H1 (cell line): ENCODE measurements around the gene CNNM3. TPM values are rescaled to one million over a fixed set of nuclear protein-coding genes. Genes with fewer than 3 reads are reported as not detected.

Experiments used
- CTCF ChIA-PET: fragments of 300-600 bp; sonication (Branson Sonifier 250); formaldehyde crosslinking; loops from one replicate; lab custom pipeline; 2021; ENCODE audit not compliant: partially characterized antibody; lab: Charles Lee
- POLR2A ChIA-PET: fragments of 300-600 bp; sonication (Branson Sonifier 250); formaldehyde crosslinking; loops from one replicate; lab custom pipeline; 2021; ENCODE audit warnings: inconsistent platforms; ENCODE audit not compliant: partially characterized antibody; lab: Charles Lee
- DNase-seq, 2 experiments: peaks; one replicate each; pipeline versions ENCODE4 v3.0.0 to v3.0.0-alpha.2; 2010 to 2022; ENCODE audit warnings: low spot score in 2 of 2, low read depth in 1 of 2, mixed read lengths in 1 of 2
- FAIRE-seq: peaks from 2 replicates; lab custom pipeline; 2011; peaks lifted over from hg19 to GRCh38; lab: Jason Lieb, UNC
- H2AFZ ChIP-seq: 2 replicates; pipeline ENCODE4 v1.8.1; 2012; ENCODE audit warnings: low read length, inconsistent platforms
- H2AK5ac ChIP-seq: 2 replicates; pipeline ENCODE4 v1.6.1; 2013; ENCODE audit warnings: low read depth, low read length
- H2BK120ac ChIP-seq: replicated peaks from 2 replicates; pipeline ENCODE3; 2013; ENCODE audit warnings: low read depth, low read length, inconsistent platforms
- H2BK12ac ChIP-seq: 2 replicates; pipeline ENCODE4 v1.6.1; 2013; ENCODE audit warnings: low read depth, low read length
- H2BK15ac ChIP-seq: 2 replicates; pipeline ENCODE4 v1.6.1; 2013; ENCODE audit warnings: low read length
- H2BK20ac ChIP-seq: 2 replicates; pipeline ENCODE4 v1.6.1; 2013; ENCODE audit warnings: low read length
- H2BK5ac ChIP-seq: 2 replicates; pipeline ENCODE4 v1.6.1; 2013; ENCODE audit warnings: low read depth, low read length
- H3K14ac ChIP-seq: 2 replicates; pipeline ENCODE4 v1.6.1; 2013; ENCODE audit warnings: inconsistent platforms; ENCODE audit not compliant: insufficient read length
- H3K18ac ChIP-seq: 2 replicates; pipeline ENCODE4 v1.6.1; 2013; ENCODE audit warnings: low read length; ENCODE audit errors: extremely low read depth
- H3K23ac ChIP-seq: 2 replicates; pipeline ENCODE4 v1.6.1; 2013; ENCODE audit warnings: inconsistent platforms; ENCODE audit not compliant: insufficient read length
- H3K23me2 ChIP-seq: 2 replicates; pipeline ENCODE4 v1.6.1; 2013; ENCODE audit warnings: low read depth, low read length
- H3K27ac ChIP-seq: 2 replicates; pipeline ENCODE4 v1.6.1; 2011; ENCODE audit warnings: low read depth, low read length, inconsistent platforms
- H3K27me3 ChIP-seq, 4 experiments: replicated peaks in 1 of 4; 1 replicate in 1 of 4; 2 replicates in 3 of 4; pipeline versions ENCODE4 v1.6.1 to v1.8.1; 2011 to 2013; ENCODE audit warnings: low read length in 3 of 4, mild to moderate bottlenecking in 3 of 4, inconsistent platforms in 2 of 4, mixed read lengths in 2 of 4, moderate library complexity in 1 of 4; ENCODE audit not compliant: control insufficient read depth in 3 of 4, insufficient read depth in 3 of 4; ENCODE audit errors: extremely low read depth in 1 of 4
- H3K36me3 ChIP-seq, 4 experiments: 2 replicates each; pipeline versions ENCODE4 v1.6.1 to v1.8.1; 2011 to 2013; ENCODE audit warnings: mild to moderate bottlenecking in 4 of 4, low read length in 3 of 4, moderate library complexity in 2 of 4, control low read depth in 1 of 4, inconsistent platforms in 1 of 4; ENCODE audit not compliant: insufficient read depth in 4 of 4, control insufficient read depth in 2 of 4
- H3K4ac ChIP-seq: replicated peaks from 2 replicates; pipeline ENCODE3; 2013; ENCODE audit warnings: low read length, low read depth, mixed read lengths, inconsistent platforms; ENCODE audit not compliant: insufficient read length
- H3K4me1 ChIP-seq, 4 experiments: replicated peaks in 1 of 4; 1 replicate in 1 of 4; 2 replicates in 3 of 4; pipeline versions ENCODE4 v1.6.1 to v1.8.1; 2011 to 2013; ENCODE audit warnings: low read length in 3 of 4, inconsistent platforms in 2 of 4, mixed read lengths in 1 of 4; ENCODE audit not compliant: insufficient read depth in 4 of 4, control insufficient read depth in 3 of 4
- H3K4me2 ChIP-seq, 2 experiments: 2 replicates each; pipeline versions ENCODE4 v1.6.1 to v1.8.1; 2011 to 2013; ENCODE audit warnings: low read depth in 2 of 2, low read length in 2 of 2, control low read depth in 1 of 2, inconsistent platforms in 1 of 2, mild to moderate bottlenecking in 1 of 2; ENCODE audit not compliant: insufficient read depth in 1 of 2
- H3K4me3 ChIP-seq, 4 experiments: fragments of 200-600, 300-600 bp in 1 of 4; sonication (generic), shearing (Covaris generic), sonication (Bioruptor Twin) in 1 of 4; 2 replicates each; pipeline versions ENCODE4 v1.5.1 to v1.8.1; 2011 to 2016; ENCODE audit warnings: low read length in 4 of 4, low read depth in 3 of 4, control low read depth in 2 of 4, inconsistent platforms in 2 of 4, mild to moderate bottlenecking in 2 of 4, mixed read lengths in 1 of 4, moderate library complexity in 1 of 4; ENCODE audit not compliant: insufficient read depth in 2 of 4; ENCODE audit errors: extremely low read depth in 1 of 4
- H3K56ac ChIP-seq: replicated peaks from 2 replicates; pipeline ENCODE3; 2013; ENCODE audit warnings: low read depth, mild to moderate bottlenecking, mixed read lengths, low read length, inconsistent platforms; ENCODE audit not compliant: insufficient read length
- H3K79me1 ChIP-seq: 2 replicates; pipeline ENCODE4 v1.6.1; 2013; ENCODE audit warnings: low read depth, low read length, control low read depth
- H3K79me2 ChIP-seq, 2 experiments: 2 replicates each; pipeline versions ENCODE4 v1.6.1 to v1.8.1; 2012 to 2013; ENCODE audit warnings: low read length in 2 of 2, mild to moderate bottlenecking in 2 of 2, inconsistent platforms in 1 of 2; ENCODE audit not compliant: insufficient read depth in 2 of 2, control insufficient read depth in 1 of 2
- H3K9ac ChIP-seq, 4 experiments: replicated peaks in 1 of 4; 1 replicate in 1 of 4; 2 replicates in 3 of 4; pipeline versions ENCODE4 v1.6.1 to v1.8.1; 2011 to 2013; ENCODE audit warnings: low read depth in 3 of 4, low read length in 3 of 4, control low read depth in 2 of 4, mild to moderate bottlenecking in 2 of 4, moderate library complexity in 2 of 4, inconsistent platforms in 1 of 4; ENCODE audit errors: extremely low read depth in 1 of 4
- H3K9me3 ChIP-seq, 2 experiments: 2 replicates each; pipeline versions ENCODE4 v1.6.1 to v1.8.1; 2012 to 2013; ENCODE audit warnings: mild to moderate bottlenecking in 2 of 2, moderate library complexity in 2 of 2, control low read depth in 1 of 2, inconsistent platforms in 1 of 2, low read depth in 1 of 2, low read length in 1 of 2, mixed read lengths in 1 of 2; ENCODE audit not compliant: insufficient read depth in 2 of 2
- H4K20me1 ChIP-seq, 2 experiments: replicated peaks in 1 of 2; 2 replicates each; pipeline versions ENCODE3 to v1.8.1; 2011 to 2013; ENCODE audit warnings: inconsistent platforms in 2 of 2, low read length in 2 of 2, mild to moderate bottlenecking in 1 of 2; ENCODE audit not compliant: insufficient read depth in 2 of 2, control insufficient read depth in 1 of 2
- H4K5ac ChIP-seq: 2 replicates; pipeline ENCODE4 v1.6.1; 2013; ENCODE audit warnings: low read length, low read depth, mixed read lengths, inconsistent platforms; ENCODE audit not compliant: insufficient read length
- H4K8ac ChIP-seq: 2 replicates; pipeline ENCODE4 v1.8.0; 2013; ENCODE audit warnings: mild to moderate bottlenecking, moderate library complexity, low read length, inconsistent platforms; ENCODE audit not compliant: insufficient read depth; ENCODE audit errors: extremely low read depth
- H4K91ac ChIP-seq: replicated peaks from 2 replicates; pipeline ENCODE3; 2013; ENCODE audit warnings: low read length, mixed read lengths, inconsistent platforms; ENCODE audit not compliant: insufficient read length
- EZH2 ChIP-seq: fragments of 200-600 bp; sonication (generic); IDR thresholded peaks from 2 replicates; pipeline ENCODE4 v1.7.1; 2012; ENCODE audit warnings: low read depth, mild to moderate bottlenecking, moderate library complexity, low read length, inconsistent platforms; ENCODE audit not compliant: severe bottlenecking
- JUND ChIP-seq: IDR thresholded peaks from 2 replicates; pipeline ENCODE4 v1.6.1; 2011; ENCODE audit warnings: mild to moderate bottlenecking, improper control_type of control experiment, low read length
- POLR2AphosphoS5 ChIP-seq: IDR thresholded peaks from 2 replicates; pipeline ENCODE4 v1.6.1; 2011; ENCODE audit warnings: low read depth, low read length
- RNF2 ChIP-seq: fragments of 200-900, 300-1000 bp; sonication (generic); IDR thresholded peaks from 2 replicates; pipeline ENCODE4 v1.7.1; 2016; ENCODE audit warnings: borderline replicate concordance, low read depth, mild to moderate bottlenecking, antibody characterized with exemption, low read length; ENCODE audit not compliant: poor library complexity, severe bottlenecking; ENCODE audit errors: missing control alignments
- SP2 ChIP-seq: IDR thresholded peaks from 2 replicates; pipeline ENCODE4 v1.6.1; 2012; ENCODE audit warnings: mild to moderate bottlenecking, low read length, inconsistent platforms
- SP4 ChIP-seq: IDR thresholded peaks from 2 replicates; pipeline ENCODE4 v1.6.1; 2012; ENCODE audit warnings: low read length, inconsistent platforms
- TAF7 ChIP-seq: optimal IDR thresholded peaks from 2 replicates; pipeline ENCODE3; 2011; ENCODE audit warnings: low read depth, mild to moderate bottlenecking, inconsistent platforms, low read length, moderate library complexity, borderline replicate concordance
- YY1 ChIP-seq: IDR thresholded peaks from 2 replicates; pipeline ENCODE4 v1.6.1; 2011; ENCODE audit warnings: low read depth, mild to moderate bottlenecking, low read length
- WGBS, 2 experiments: shearing (Covaris generic) in 1 of 2; methylation state at CpG; one replicate each; pipeline versions ENCODE4 v1.1.6 to v1.1.7; 2013 to 2015; ENCODE audit warnings: low lambda C conversion rate in 2 of 2, mixed read lengths in 2 of 2, inconsistent platforms in 1 of 2, low coverage in 1 of 2, missing lambda C conversion rate in 1 of 2; ENCODE audit not compliant: insufficient replicate concordance in 2 of 2, insufficient coverage in 1 of 2, insufficient read length in 1 of 2; ENCODE audit errors: extremely low coverage in 1 of 2, missing lambda C conversion rate in 1 of 2; 5-methylcytosine and 5-hydroxymethylcytosine counted together
- long read RNA-seq, 2 experiments: library from RNA in 1 of 2; library from capped mRNA in 1 of 2; stranded (forward); transcript quantifications; one replicate each; pipeline ENCODE4 v2.0.0, GENCODE V29; 2021; ENCODE audit warnings: inconsistent platforms in 1 of 2
- polyA minus RNA-seq, 3 experiments: library from RNA; depleted of rRNA, polyadenylated mRNA; stranded (reverse); fragments of >200 nt; gene quantifications; 1 replicate in 2 of 3; 2 replicates in 1 of 3; pipeline ENCODE4 v1.2.3, GENCODE V29; 2011
- polyA plus RNA-seq, 7 experiments: library from polyadenylated mRNA; depleted of rRNA in 3 of 7; stranded (reverse) in 5 of 7; unstranded in 2 of 7; fragments of >200 nt in 5 of 7; fragments of 200-250 nt in 2 of 7; gene quantifications; 1 replicate in 5 of 7; 2 replicates in 1 of 7; 4 replicates in 1 of 7; pipeline versions ENCODE4 v1.2.1 to v1.2.3, GENCODE V29; 2011 to 2013; ENCODE audit warnings: missing spikeins in 2 of 7, mixed read lengths in 2 of 7
- total RNA-seq: library from RNA; stranded (reverse); fragmentation: NEBNext Ultra II Directional; extraction: Animal tissue kit (Norgen Biotek cat#: 25700); gene quantifications from 2 replicates; pipeline ENCODE4 v1.2.1, GENCODE V29; 2021

CNNM3 gene
- total RNA-seq (29.2 and 29.9 TPM in 2 replicates), polyA plus RNA-seq (2011; rRNA removed) (29.1 and 39.0 TPM in 2 replicates), polyA minus RNA-seq (2011; rRNA and poly(A)+ RNA removed) (39.0 and 41.6 TPM in 2 replicates)
- 19.0 TPM for polyA plus RNA-seq (2011; cell fraction: cytosol; rRNA removed)
- 60.7 TPM for polyA plus RNA-seq (2011; cell fraction: nucleus; rRNA removed)
- 16.3 to 26.5 TPM (median 21.7 TPM) in 4 replicates for polyA plus RNA-seq (2012, experiment 1 of 2)
- polyA plus RNA-seq (2012, experiment 2 of 2), result 16.7 TPM
- 30.0 TPM for polyA plus RNA-seq (2013, experiment 1 of 2)
- 28.7 TPM for polyA plus RNA-seq (2013, experiment 2 of 2)
- 27.4 TPM for polyA minus RNA-seq (2011; cell fraction: cytosol; rRNA and poly(A)+ RNA removed)
- 42.5 TPM for polyA minus RNA-seq (2011; cell fraction: nucleus; rRNA and poly(A)+ RNA removed)
- long read RNA-seq, experiment 1, transcript CNNM3-201 (8 exons, 3,447 nt), result major isoform, 6 of 20 reads
- long read RNA-seq, experiment 1, partial matches to known transcripts, result 13 of 20 reads
- long read RNA-seq, experiment 1, other reads (novel, unspliced or antisense), result 1 of 20 reads
- long read RNA-seq, experiment 2, partial matches to known transcripts, result 0 of 1 reads
- long read RNA-seq, experiment 2, other reads (novel, unspliced or antisense), result 1 of 1 reads

DNA sequence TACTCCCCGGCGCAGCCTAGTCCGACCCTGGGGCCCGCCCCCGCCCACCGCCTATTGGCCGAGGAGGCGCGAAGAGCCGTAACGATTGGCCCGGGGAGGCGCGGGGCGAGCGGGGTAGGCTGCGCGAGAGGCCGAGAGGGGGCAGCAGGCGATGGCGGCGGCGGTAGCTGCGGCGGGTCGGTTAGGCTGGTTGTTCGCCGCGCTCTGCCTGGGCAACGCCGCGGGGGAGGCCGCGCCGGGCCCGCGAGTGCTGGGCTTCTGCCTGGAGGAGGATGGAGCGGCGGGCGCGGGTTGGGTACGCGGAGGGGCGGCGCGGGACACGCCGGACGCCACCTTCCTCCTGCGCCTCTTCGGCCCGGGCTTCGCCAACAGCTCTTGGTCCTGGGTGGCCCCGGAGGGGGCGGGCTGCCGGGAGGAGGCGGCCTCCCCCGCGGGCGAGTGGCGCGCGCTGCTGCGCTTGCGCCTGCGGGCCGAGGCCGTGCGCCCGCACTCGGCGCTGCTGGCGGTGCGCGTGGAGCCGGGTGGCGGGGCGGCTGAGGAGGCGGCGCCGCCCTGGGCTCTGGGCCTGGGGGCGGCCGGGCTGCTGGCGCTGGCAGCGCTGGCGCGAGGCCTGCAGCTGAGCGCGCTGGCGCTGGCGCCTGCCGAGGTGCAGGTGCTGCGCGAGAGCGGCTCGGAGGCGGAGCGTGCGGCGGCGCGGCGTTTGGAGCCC lies at the start of gene CNNM3:
CNNM3 (plus strand) TSS at position 142 of the 709 bp plus-strand sequence; CDS start at position 152, 10 bp downstream.
- peak within 1 kb of the TSS; percentile 49 to 92 (median 73) for H3K9ac ChIP-seq
- no peak within 1 kb of the TSS for H2BK12ac ChIP-seq
- H3K27me3 ChIP-seq, result no peaks in the 10 kb centered on the region; a peak in 1 of 7 replicates
- H3K4ac ChIP-seq, result peak within 1 kb of the TSS; percentile 3
- no peak within 1 kb of the TSS for H3K23ac ChIP-seq
- H4K20me1 ChIP-seq, result peaks cover 18 to 30% of the 10 kb centered on the region in 2 experiments
- H3K9me3 ChIP-seq, result no peaks in the 10 kb centered on the region
- peak within 1 kb of the TSS; percentile 68 for H3K18ac ChIP-seq
- H3K27ac ChIP-seq, result peak within 1 kb of the TSS; percentile 85; the same call in 1 of the 2 replicates
- no peak for FAIRE-seq
- H3K23me2 ChIP-seq, result peaks cover 17% of the 10 kb centered on the region
- peak; percentile 64 to 98 for DNase-seq
- H3K4me3 ChIP-seq, result peak within 1 kb of the TSS; percentile 65 to 89 (median 72)
- H3K79me2 ChIP-seq, result peaks cover 3 to 43% of the 10 kb centered on the region in 2 experiments; a peak in 3 of 4 replicates
- H2BK20ac ChIP-seq, result no peak within 1 kb of the TSS
- peak within 1 kb of the TSS; percentile 91; the same call in 1 of the 2 replicates for H2BK5ac ChIP-seq
- POLR2A ChIA-PET, result interaction anchor here (0.7 to 2.6 kb wide), 11 partner anchors 8 to 102 kb away, joined by 3 to 12 read pairs (median 4); partner anchors contain the start of genes ANKRD39 and CNNM4
- WGBS, 2 experiments, result 0% methylated on average over 36 of the region's 103 CpGs; no CpG with 5 or more reads in 1 of the 2 experiments
- peaks cover 28% of the 10 kb centered on the region for H3K79me1 ChIP-seq
- H4K8ac ChIP-seq, result peak within 1 kb of the TSS; percentile 95
- H3K4me2 ChIP-seq, result peak within 1 kb of the TSS; percentile 98
- peak within 1 kb of the TSS; percentile 63 for H3K56ac ChIP-seq
- peak within 1 kb of the TSS; percentile 54 for H4K91ac ChIP-seq
- peaks cover 0 to 10% (median 0%) of the 10 kb centered on the region in 4 experiments; a peak in 2 of 8 replicates for H3K36me3 ChIP-seq
- no peak within 1 kb of the TSS for H2BK120ac ChIP-seq
- CTCF ChIA-PET, result interaction anchor here (1.0 to 5.3 kb wide), 6 partner anchors 12 to 158 kb away, joined by 3 to 30 read pairs (median 4); no protein-coding TSS in a partner anchor
- no peak within 1 kb of the TSS for H3K14ac ChIP-seq
- H2AK5ac ChIP-seq, result peak within 1 kb of the TSS; percentile 34; the same call in 1 of the 2 replicates
- peak within 1 kb of the TSS; percentile 60 for H2AFZ ChIP-seq
- peak within 1 kb of the TSS; percentile 81; the same call in 1 of the 2 replicates for H2BK15ac ChIP-seq
- H3K4me1 ChIP-seq, result peaks cover 0 to 22% (median 16%) of the 10 kb centered on the region in 4 experiments; a peak in 6 of 7 replicates
- H4K5ac ChIP-seq, result peak within 1 kb of the TSS; percentile 91
- TF ChIP-seq YY1 (peak; percentile 82), JUND (no peak), TAF7 (no peak), SP4 (no peak), EZH2 (no peak), RNF2 (no peak), POLR2AphosphoS5 (peak; percentile 63; the same call in 1 of the 2 replicates), SP2 (peak; percentile 48; the same call in 1 of the 2 replicates)
